SK-N-MC (cell line): ENCODE measurements around the gene AFAP1L2.

Experiments used
- EZH2 ChIP-seq: fragments of 200-600 bp; sonication (generic); IDR thresholded peaks from one replicate; pipeline ENCODE4 v1.6.1; 2017; ENCODE audit warnings: antibody characterized with exemption
- FOXP2 ChIP-seq: optimal IDR thresholded peaks from 2 replicates; pipeline ENCODE3; 2011; ENCODE audit warnings: mild to moderate bottlenecking, moderate library complexity; ENCODE audit not compliant: insufficient read depth; ENCODE audit errors: extremely low read length, control extremely low read depth
- POLR2AphosphoS5 ChIP-seq: IDR thresholded peaks from 2 replicates; pipeline ENCODE4 v1.6.1; 2012; ENCODE audit warnings: mild to moderate bottlenecking, low read depth, low read length, borderline replicate concordance

DNA sequence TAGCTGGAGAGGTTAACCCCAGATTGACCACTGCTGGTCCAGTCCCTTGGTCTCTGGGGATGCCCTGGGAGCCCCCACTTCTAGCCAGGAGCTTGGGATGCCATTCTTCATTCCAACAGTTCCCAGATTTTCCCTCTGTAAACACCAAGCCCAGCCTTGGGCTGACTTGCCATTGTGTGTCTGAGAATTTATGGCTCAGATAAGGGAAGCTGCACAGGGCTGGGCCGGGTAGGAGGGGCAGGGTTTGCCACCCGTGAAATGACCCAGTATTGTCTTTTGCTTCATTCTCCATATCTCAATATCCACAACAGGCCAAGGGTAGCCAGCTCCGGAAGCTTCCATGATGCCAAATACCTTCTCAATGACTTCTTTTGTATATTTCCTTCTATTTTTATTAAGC, 32.1 kb downstream of the AFAP1L2 start:
- no peak for TF ChIP-seq POLR2AphosphoS5
- no peak for TF ChIP-seq EZH2
- no peak for TF ChIP-seq FOXP2
